ENCODE measurements around the gene CTXN2.

CTXN2 gene

DNA sequence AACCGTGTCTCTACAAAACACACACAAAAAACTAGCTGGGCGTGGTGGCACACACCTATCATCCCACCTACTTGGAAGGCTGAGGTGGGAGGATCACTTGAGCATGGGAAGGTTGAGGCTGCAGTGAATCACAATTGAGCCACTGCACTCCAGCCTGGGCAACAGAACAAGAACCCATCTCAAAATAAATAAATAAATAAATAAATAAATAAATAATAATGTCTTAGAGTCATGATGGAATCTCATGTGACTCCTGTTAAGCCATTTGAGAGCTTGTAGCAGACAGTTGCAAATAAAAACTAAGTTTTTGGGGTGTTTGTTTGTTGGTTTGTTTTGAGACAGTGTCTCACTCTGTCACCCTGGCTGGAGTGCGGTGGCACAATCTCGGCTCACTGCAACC is 47.9 kb downstream of the CTXN2 start:
- no peaks in the 10 kb centered on the region for H3K4me1 Mint-ChIP-seq (ENCODE audit: low read depth in 2 of 2)
- H3K9me3 Mint-ChIP-seq, result no peaks in the 10 kb centered on the region
- H3K27me3 Mint-ChIP-seq, result peaks cover 0 to 15% of the 10 kb centered on the region in 2 donors
- no peaks in the 10 kb centered on the region for H3K36me3 Mint-ChIP-seq (ENCODE audit: insufficient read depth)
- ATAC-seq (replicated peaks) (no peak), DNase-seq (no peak)
- no peak overlapping the region for H3K27ac Mint-ChIP-seq
- no peak overlapping the region for H3K4me3 Mint-ChIP-seq

DNA sequence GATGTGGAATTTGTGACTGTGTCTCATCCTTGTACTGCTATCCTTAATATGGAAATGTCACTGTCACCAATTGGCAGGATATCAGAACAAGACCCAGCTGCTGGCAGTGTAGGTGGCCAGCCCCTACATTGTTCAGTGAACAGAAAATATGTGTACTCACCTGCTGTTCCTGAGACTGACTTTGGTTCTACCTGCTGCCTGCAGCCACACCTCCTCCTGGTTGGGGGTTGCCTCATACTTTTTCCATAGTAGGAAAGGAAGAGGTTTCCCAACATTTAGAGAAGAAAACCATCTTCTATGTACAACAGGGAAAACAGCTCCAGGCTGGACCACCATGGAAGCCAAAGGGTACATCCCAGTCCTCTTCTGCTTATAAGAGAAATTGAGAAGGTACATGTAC is 50.5 kb downstream of the CTXN2 start:
- no peaks in the 10 kb centered on the region for H3K4me1 Mint-ChIP-seq (ENCODE audit: low read depth in 2 of 2)
- peaks cover 0 to 24% of the 10 kb centered on the region in 2 donors for H3K27me3 Mint-ChIP-seq
- no peaks in the 10 kb centered on the region for H3K9me3 Mint-ChIP-seq
- no peak overlapping the region for H3K4me3 Mint-ChIP-seq
- no peak overlapping the region for H3K27ac Mint-ChIP-seq
- ATAC-seq (replicated peaks) (no peak), DNase-seq (no peak)
- H3K36me3 Mint-ChIP-seq (ENCODE audit: insufficient read depth), result no peaks in the 10 kb centered on the region

DNA sequence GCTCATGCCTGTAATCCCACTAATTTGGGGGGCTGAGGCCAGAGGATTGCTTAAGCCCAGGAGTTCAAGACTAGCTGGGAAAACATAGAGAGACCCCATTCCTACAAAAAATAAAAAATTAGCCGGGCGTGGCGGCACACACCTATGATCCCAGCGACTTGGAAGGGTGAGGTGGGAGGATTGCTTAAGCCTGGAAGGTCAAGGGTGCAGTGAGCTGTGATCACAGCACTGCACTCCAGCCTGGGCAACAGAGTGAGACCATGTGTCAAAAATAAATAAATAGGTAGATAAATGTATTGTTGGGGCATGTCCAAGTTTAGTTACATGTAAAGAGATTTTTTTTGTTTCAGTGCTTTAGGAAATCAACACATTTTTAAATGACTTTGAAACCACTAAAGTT is 51.1 kb downstream of the CTXN2 start:
- no peaks in the 10 kb centered on the region for H3K36me3 Mint-ChIP-seq (ENCODE audit: insufficient read depth)
- DNase-seq, result no peak
- no peak for ATAC-seq (replicated peaks)
- H3K27me3 Mint-ChIP-seq, result peaks cover 1 to 25% of the 10 kb centered on the region in 2 donors
- no peak overlapping the region for H3K27ac Mint-ChIP-seq
- H3K9me3 Mint-ChIP-seq, result no peaks in the 10 kb centered on the region
- H3K4me1 Mint-ChIP-seq (ENCODE audit: low read depth in 2 of 2), result no peaks in the 10 kb centered on the region
- H3K4me3 Mint-ChIP-seq, result no peak overlapping the region

DNA sequence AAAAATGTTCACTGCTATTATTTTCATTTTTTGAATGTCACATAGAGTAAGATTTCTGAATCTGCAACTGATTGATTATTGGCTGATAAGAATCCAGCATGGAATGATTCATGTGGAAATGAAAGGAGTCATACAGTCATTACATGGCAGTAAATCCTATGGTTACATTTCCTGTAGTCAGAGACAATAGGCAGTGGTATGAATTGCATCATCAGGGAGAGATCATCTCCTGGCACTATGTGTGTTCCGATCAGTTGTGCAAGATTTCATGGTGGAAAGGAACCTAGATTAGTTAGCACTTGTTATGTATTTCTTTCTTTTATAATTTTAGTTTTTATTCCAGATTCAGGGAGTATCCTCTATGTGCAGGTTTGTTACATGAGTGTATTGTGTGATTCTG is 53.5 kb downstream of the CTXN2 start:
- DNase-seq (no peak), ATAC-seq (replicated peaks) (no peak)
- no peak overlapping the region for H3K27ac Mint-ChIP-seq
- H3K4me1 Mint-ChIP-seq (ENCODE audit: low read depth in 2 of 2), result no peaks in the 10 kb centered on the region
- H3K9me3 Mint-ChIP-seq, result no peaks in the 10 kb centered on the region
- peaks cover 18 to 32% of the 10 kb centered on the region in 2 donors for H3K27me3 Mint-ChIP-seq
- H3K4me3 Mint-ChIP-seq, result no peak overlapping the region
- no peaks in the 10 kb centered on the region for H3K36me3 Mint-ChIP-seq (ENCODE audit: insufficient read depth)

- Mint-ChIP-seq H3K27ac (no peak overlapping the region), H3K4me3 (no peak overlapping the region), H3K9me3 (no peaks in the 10 kb centered on the region), H3K27me3 (peaks cover 29 to 30% of the 10 kb centered on the region in 2 donors), H3K4me1 (ENCODE audit: low read depth in 2 of 2) (no peaks in the 10 kb centered on the region), H3K36me3 (ENCODE audit: insufficient read depth) (no peaks in the 10 kb centered on the region)
- ATAC-seq (replicated peaks), result no peak
- DNase-seq, result no peak
Measured at GRCh38 chr15:48248414-48248813, 56.9 kb downstream of the CTXN2 start.

DNA sequence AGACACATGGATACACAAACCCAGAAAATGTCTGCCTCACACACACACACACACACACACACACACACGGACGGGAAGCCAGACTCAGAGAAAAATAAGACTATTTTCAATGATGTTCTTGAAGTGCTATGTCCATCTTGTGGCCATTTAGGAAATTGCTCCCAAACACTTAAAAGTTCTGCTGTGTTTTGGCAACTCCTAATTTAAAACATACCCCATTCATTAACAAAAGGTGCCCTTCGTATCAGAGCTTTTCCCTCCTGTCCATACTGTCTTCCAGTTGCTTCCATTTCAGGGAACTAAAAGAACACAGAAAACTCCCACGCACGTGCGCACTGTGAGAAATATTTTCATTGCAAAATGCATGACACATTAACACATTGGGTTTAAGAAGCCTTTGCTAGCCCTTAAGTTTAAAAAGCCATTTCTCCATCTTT is 59.2 kb downstream of the CTXN2 start:
- ATAC-seq (replicated peaks), result no peak
- H3K27ac Mint-ChIP-seq, result no peak overlapping the region
- H3K9me3 Mint-ChIP-seq, result no peaks in the 10 kb centered on the region
- no peak for DNase-seq
- H3K4me1 Mint-ChIP-seq (ENCODE audit: low read depth in 2 of 2), result no peaks in the 10 kb centered on the region
- H3K4me3 Mint-ChIP-seq, result no peak overlapping the region
- peaks cover 26 to 29% of the 10 kb centered on the region in 2 donors for H3K27me3 Mint-ChIP-seq
- H3K36me3 Mint-ChIP-seq (ENCODE audit: insufficient read depth), result no peaks in the 10 kb centered on the region

DNA sequence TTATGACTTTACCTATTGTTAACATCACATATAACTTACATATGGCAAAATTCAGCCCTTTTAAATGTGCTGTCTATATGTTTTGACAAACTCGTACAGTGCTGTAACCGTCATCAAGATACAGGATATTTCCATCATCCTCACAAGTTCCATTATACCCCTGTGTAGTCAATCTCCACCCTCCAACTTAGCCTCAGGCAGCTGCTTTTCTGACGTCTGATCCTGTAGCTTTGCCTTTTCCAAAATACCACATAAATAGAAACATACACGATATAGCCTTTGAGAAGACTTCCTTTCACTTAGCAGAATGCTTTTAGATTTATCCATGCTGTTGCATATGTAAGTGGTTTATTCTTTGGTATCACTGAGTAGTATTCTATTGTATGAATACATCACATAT is 61.7 kb downstream of the CTXN2 start:
- Mint-ChIP-seq H3K4me3 (no peak overlapping the region), H3K9me3 (no peaks in the 10 kb centered on the region), H3K27ac (no peak overlapping the region), H3K4me1 (ENCODE audit: low read depth in 2 of 2) (no peaks in the 10 kb centered on the region), H3K27me3 (peaks cover 17 to 31% of the 10 kb centered on the region in 2 donors), H3K36me3 (ENCODE audit: insufficient read depth) (no peaks in the 10 kb centered on the region)
- ATAC-seq (replicated peaks), result no peak
- DNase-seq, result no peak

Data from effector memory CD8-positive, alpha-beta T cell (primary cell).